Stimulated activated CD4-positive, alpha-beta T cell treated with anti-CD3 and anti-CD28 coated beads, Interleukin-2, amount 100 ng/mL, for 4 hours (primary cell): ENCODE data around the gene PIP4K2A.
A peak's percentile ranks its signal among the peaks of the same experiment; 100 is the strongest.

Source experiments
- DNase-seq: peaks from one replicate; pipeline ENCODE4 v3.0.0-alpha.2; 2020; ENCODE audit warnings: low read depth

Gene PIP4K2A

DNA sequence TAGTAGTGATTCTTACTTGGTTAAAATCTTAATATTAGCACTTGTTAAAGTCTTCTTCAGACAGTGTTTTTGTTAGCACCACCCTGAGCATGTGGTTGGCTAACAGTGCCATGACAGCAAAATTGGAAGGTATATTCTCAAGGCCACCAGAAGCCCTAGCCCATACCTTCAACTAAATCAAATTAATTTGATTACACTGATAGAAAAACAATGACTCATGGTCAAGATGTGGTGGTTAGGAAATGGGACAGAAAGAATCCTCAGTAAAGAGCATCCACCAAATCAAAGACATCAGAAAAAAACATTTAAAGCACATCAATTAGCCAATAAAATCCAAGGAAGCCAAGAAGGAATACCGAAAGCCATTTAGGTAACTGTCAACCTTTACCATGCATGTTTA lies 75.5 kb downstream of the PIP4K2A start:
- DNase-seq, result no peak

DNA sequence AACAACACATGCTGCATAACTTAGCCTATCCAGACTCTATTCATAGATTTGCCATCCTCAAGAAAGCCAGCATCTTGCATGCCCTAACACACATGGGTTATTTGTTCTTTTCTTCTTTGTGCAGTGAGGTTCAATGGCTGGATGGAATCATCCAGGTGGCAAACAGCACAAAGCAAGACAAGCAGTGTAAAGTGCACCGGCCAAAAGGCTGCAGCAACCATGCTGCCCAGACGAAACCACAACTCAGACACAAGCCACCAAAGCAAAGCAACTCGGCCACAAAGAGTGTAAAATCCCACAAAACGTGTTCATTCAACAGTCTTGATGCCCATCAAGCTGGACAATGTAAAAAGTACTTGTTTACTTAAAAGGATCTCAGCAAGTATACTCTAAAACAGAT lies 76.9 kb downstream of the PIP4K2A start:
- no peak for DNase-seq

DNA sequence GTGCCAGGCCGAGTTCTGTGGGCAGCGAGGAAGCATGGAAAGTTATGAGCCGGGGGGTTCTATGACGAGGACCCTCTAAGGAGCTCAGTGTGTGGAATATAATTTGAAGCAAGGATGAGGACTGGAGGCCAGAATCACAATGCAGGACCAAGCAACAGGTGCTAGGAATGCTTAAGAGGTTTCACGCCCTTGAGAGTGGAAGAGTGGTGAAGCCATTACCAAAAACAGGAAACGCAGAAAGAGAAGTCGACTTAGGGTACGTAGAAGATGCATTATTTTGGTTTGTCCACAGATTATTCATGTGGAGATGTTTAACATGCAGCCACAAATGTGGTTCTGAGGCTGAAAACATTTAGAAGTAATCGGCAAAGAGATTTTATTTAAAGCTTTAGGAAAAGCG lies 78.7 kb downstream of the PIP4K2A start:
- no peak for DNase-seq

GRCh38 chr10:22634606-22635459 lies 79.5 kb downstream of the PIP4K2A start:
- DNase-seq, result no peak

DNA sequence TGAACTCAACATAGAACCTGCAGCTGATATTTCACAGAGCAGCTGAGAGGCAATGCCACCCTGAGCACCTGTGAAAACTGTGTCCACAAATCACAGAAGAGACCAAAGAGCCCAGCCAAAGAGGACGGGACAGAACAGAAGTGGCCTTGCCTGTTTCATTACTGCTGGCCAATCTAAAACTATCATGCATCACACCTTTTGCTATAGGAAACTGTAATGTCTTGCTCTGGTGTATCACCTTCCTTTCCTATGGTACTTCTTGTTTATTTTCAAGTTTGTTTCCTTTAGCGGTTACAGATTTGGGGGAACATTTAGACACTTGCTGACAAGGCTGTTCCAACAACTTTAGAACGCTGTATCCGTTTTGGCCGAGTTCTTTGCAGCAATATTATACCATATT lies 80.3 kb downstream of the PIP4K2A start:
- DNase-seq, result no peak

- DNase-seq, result no peak
Observed at GRCh38 chr10:22633528-22633927, 80.8 kb downstream of the PIP4K2A start.

- no peak for DNase-seq
Observed at GRCh38 chr10:22633106-22633505, 81.3 kb downstream of the PIP4K2A start.

DNA sequence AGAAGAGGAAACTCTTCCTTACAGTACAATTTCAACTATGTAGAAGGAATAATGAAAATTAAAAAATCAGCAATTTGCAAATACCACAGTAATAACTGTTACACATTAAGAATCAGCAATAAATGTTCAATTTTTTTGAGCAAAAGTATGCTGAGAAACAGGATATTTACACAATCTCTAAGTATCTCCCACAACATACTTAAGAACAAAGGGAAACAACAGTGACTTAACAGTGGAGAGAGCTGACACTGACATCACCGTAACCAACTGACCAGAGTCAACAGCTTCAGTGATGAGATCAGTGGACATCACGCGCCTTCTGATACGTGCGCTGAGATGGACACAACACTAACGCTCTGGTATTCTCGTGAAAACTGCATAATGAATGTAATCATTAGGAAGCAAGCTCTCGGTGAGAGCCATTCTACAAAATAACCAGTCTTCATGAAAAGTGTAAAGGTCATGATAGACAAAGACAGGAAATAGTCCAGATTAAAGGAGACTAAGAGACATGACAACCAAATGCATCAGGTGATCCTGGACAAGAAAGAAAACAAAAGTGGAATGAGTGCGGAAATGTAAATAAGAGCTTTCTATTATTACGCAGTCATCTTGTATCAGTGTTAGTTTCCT lies 82.6 kb downstream of the PIP4K2A start:
- DNase-seq, result no peak

DNA sequence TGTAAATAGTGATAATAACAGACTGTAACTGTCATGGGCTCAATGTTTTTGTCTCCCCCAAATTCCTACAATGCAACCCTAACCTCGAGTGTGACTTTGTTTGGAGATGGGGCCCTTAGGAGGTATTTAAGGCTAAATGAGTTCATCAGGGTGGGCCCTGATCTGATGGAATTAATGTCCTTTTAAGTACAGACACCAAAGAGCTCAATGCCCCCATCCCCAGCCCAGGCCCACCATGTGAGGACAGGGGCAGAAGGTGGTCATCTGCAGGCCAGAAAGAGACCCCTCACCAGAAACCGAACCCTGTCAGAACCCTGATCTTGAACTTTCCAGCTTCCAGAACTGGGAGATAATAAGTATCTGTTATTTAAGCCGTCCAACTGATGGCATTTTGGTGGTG lies 83.2 kb downstream of the PIP4K2A start:
- DNase-seq, result no peak

GRCh38 chr10:22630234-22631174 lies 83.9 kb downstream of the PIP4K2A start:
- DNase-seq, result peak; percentile 41

- no peak for DNase-seq
Observed at GRCh38 chr10:22629852-22630233, 84.5 kb downstream of the PIP4K2A start.

GRCh38 chr10:22629126-22629525 lies 85.3 kb downstream of the PIP4K2A start:
- DNase-seq, result no peak

DNA sequence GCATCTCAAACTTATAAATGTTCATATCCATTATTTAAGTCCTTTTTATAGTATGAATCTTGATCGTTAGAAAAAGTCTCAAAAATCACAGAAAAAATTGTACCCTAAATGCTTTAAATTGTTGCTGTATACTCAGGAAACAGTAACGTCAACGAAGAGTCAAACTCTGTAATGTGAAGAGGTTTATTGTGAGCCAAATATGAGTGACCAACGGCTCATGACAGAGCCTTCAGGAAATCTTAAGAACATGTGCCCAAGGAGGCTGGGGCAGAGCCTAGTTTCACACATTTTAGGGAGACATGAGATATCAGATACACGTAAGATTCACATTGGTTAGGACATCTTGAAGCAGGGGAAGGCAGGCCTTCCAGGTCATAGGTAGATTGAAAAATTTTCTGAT lies 86.1 kb downstream of the PIP4K2A start:
- no peak for DNase-seq

DNA sequence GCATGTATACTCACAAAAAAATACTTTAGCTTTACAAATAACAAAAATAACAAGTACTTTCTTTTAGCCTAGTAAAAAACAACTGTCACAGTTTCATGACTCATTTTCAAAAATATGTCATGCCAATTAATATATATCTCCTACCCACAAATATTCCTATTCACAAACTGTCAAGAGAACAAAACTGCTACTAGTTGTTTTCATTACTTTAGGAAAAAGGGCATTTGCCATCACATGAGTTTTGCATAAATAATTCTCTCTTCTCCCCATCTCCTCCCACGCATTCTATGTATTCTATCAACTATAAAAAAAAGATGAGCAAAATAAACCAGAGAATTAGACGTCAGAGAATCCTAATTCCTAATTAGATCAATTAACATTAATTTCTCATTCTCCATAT lies 87.6 kb downstream of the PIP4K2A start:
- no peak for DNase-seq

DNA sequence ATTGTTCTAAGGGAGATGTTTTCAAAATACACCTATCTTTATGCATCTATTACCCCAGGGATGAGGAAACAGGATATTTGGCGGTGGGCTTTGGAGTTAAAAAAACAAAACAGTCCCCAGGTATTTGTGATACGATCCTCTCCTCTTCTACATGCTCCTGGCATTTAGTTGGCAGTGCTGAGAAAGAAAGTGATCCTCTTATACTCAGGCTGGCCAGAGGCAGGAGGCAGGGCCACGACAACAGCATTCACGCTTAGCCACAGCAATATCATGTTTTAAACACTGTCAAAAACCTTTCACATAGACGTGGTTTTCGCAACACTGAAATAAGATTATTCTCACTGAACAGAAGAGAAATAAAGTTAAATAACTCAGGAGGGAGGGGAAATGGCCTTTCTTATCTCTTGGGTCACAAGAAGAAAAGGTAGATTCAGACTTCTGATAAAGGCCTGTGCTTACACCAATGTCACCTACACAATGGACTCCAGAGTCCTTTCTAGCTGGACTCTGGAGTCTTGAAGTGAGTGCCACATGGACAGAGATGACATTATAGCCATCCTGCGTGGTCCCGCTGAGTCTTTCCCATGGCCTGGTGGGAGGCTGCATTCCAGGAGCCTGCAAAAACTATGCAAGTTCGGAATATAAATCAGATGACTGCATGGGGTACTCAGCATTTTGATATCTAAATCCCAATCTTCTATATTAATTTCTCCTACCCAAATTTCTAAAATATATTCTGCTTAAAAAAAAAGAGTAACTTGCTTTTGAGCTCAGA lies 88.7 kb downstream of the PIP4K2A start:
- no peak for DNase-seq

- no peak for DNase-seq
Observed at GRCh38 chr10:22624287-22624738, 90.1 kb downstream of the PIP4K2A start.

GRCh38 chr10:22623633-22624253 lies 90.6 kb downstream of the PIP4K2A start:
- no peak for DNase-seq

DNA sequence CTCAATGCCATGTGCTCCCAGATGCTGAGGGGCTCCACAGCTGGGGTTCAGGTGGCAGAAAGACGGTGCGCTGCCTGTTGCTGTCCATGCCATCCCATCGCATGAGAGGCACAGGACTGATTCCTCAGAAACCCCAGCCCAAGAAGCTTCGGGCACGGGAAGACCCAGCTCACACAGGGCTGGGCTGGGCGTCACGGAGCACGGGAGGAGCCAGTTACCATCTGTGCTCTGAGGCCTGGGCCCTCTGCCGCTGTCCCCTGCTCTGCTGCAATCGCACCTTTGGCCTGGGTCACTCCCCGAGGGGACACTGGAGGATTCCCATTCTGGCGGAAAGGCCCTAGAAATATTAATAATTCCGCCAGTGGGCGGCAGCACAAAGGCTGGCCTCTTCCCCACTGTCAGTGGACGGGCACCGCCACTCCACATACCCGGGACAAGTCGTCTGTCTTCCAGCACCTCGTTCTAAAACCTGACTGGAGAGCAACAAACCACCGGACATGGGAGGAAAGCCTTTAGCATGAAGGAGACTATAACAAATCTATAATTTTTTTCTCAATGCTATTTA lies 92.1 kb downstream of the PIP4K2A start:
- no peak for DNase-seq

DNA sequence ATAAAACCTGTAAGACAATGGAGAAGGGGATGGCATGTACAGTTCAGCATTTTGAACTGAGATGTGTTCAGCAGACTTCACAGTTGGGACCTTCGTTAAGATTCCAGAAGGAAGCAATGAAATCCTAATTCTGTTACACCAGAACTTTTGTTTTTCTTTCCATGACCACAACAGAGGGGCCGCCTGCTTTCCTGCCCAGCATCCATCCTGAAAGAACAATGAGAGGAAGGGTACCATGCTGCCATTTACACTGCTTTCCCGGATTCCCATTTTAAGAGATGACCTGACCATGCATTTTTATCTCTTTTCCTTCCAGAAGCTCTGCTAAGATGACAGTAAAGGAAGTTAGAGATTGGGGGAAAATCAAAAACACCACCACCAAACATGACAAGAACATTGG lies 92.7 kb downstream of the PIP4K2A start:
- DNase-seq, result no peak

GRCh38 chr10:22620929-22621328 lies 93.4 kb downstream of the PIP4K2A start:
- no peak for DNase-seq
